K562 (cell line): ENCODE results near the gene LAPTM5. TPM values are rescaled to one million over a fixed set of nuclear protein-coding genes. Genes with fewer than 3 reads are reported as not detected.

ENCODE experiments used
- ATAC-seq: fragments of 200-7000 bp; cut with Tn5 transposase; 3 replicates; pipeline ENCODE4 v1.9.1; 2020; ENCODE audit warnings: moderate library complexity
- BruUV-seq: library from RNA; stranded (reverse); fragments of 400-500 nt; replicated peaks from 2 replicates; lab custom pipeline; 2021; lab: Mats Ljungman, UMichigan
- CTCF ChIA-PET: fragments of 300-600 bp; formaldehyde crosslinking; extraction: SDS; loops from one replicate; lab custom pipeline; 2021; ENCODE audit warnings: low intra/inter-chr PET ratio; lab: Yijun Ruan, JAX
- POLR2A ChIA-PET: fragments of 300-600, 350-650 bp; sonication (Branson Sonifier 250); formaldehyde crosslinking; extraction: SDS; loops from one replicate; lab custom pipeline; 2021; ENCODE audit warnings: antibody characterized with exemption, inconsistent platforms; lab: Yijun Ruan, JAX
- DNase-seq, 4 experiments: peaks; one replicate each; pipeline versions ENCODE4 v3.0.0 to v3.0.0-alpha.2; 2011 to 2018; ENCODE audit warnings: low spot score in 3 of 4, mixed read lengths in 3 of 4; ENCODE audit errors: extremely low read depth in 1 of 4
- FAIRE-seq: peaks from 2 replicates; lab custom pipeline; 2011; peaks lifted over from hg19 to GRCh38; lab: Jason Lieb, UNC
- H2AFZ ChIP-seq: 2 replicates; pipeline ENCODE4 v1.6.0; 2011; ENCODE audit warnings: low read depth, low read length, control low read depth, inconsistent platforms
- H3K27ac ChIP-seq: fragments of 200-600 bp; 3 replicates; pipeline ENCODE4 v1.8.0; 2011; ENCODE audit warnings: low read depth, mild to moderate bottlenecking, control low read depth, inconsistent platforms, low read length, moderate library complexity, mixed read lengths; ENCODE audit errors: extremely low read depth
- H3K27me3 ChIP-seq, 2 experiments: fragments of 300-600 bp in 1 of 2; 2 replicates in 1 of 2; 3 replicates in 1 of 2; pipeline versions ENCODE4 v1.6.0 to v1.8.0; 2011; ENCODE audit warnings: inconsistent platforms in 2 of 2, low read length in 2 of 2, mild to moderate bottlenecking in 1 of 2, mixed read lengths in 1 of 2, moderate library complexity in 1 of 2; ENCODE audit not compliant: control insufficient read depth in 2 of 2, insufficient read depth in 2 of 2
- H3K36me3 ChIP-seq: fragments of 300-600 bp; 3 replicates; pipeline ENCODE4 v1.8.0; 2011; ENCODE audit warnings: mild to moderate bottlenecking, low read length, inconsistent platforms; ENCODE audit not compliant: control insufficient read depth, insufficient read depth
- H3K4me1 ChIP-seq, 2 experiments: fragments of 200-600 bp in 1 of 2; replicated peaks in 1 of 2; 2 replicates in 1 of 2; 3 replicates in 1 of 2; pipeline versions ENCODE4 v1.5.1 to v1.8.0; 2011; ENCODE audit warnings: inconsistent platforms in 2 of 2, low read length in 2 of 2, mild to moderate bottlenecking in 1 of 2, mixed read lengths in 1 of 2, moderate library complexity in 1 of 2; ENCODE audit not compliant: control insufficient read depth in 2 of 2, insufficient read depth in 2 of 2
- H3K4me2 ChIP-seq: 2 replicates; pipeline ENCODE4 v1.6.1; 2011; ENCODE audit warnings: low read length, control low read depth, inconsistent platforms, mixed read lengths; ENCODE audit not compliant: insufficient read depth
- H3K4me3 ChIP-seq: fragments of 200-600 bp; sonication (generic), shearing (Covaris generic); 2 replicates; pipeline ENCODE4 v1.5.1; 2016; ENCODE audit warnings: control low read depth, inconsistent platforms
- H3K79me2 ChIP-seq: fragments of 200-600 bp; 3 replicates; pipeline ENCODE4 v1.8.0; 2011; ENCODE audit warnings: low read length, inconsistent platforms; ENCODE audit not compliant: control insufficient read depth, insufficient read depth
- H3K9ac ChIP-seq, 2 experiments: 2 replicates each; pipeline versions ENCODE4 v1.6.0 to v1.6.1; 2011; ENCODE audit warnings: low read depth in 2 of 2, low read length in 2 of 2, control low read depth in 1 of 2, inconsistent platforms in 1 of 2, mild to moderate bottlenecking in 1 of 2, mixed read lengths in 1 of 2; ENCODE audit not compliant: insufficient read depth in 1 of 2
- H3K9me1 ChIP-seq: one replicate; pipeline ENCODE4 v1.6.0; 2011; ENCODE audit warnings: inconsistent platforms, mild to moderate bottlenecking, low read length, moderate library complexity; ENCODE audit not compliant: control insufficient read depth, insufficient read depth
- H3K9me3 ChIP-seq: replicated peaks from 2 replicates; pipeline ENCODE4 v1.5.1; 2011; ENCODE audit warnings: low read depth, low read length, inconsistent platforms; ENCODE audit not compliant: control insufficient read depth, insufficient read depth
- H4K20me1 ChIP-seq: replicated peaks from 2 replicates; pipeline ENCODE4 v1.6.1; 2011; ENCODE audit warnings: low read length, inconsistent platforms, mixed read lengths; ENCODE audit not compliant: control insufficient read depth, insufficient read depth
- ARHGAP35 ChIP-seq: fragments of 450-650 bp; IDR thresholded peaks from 2 replicates; pipeline ENCODE4 v1.6.1; 2018; ENCODE audit not compliant: partially characterized antibody
- CSDE1 ChIP-seq, 2 experiments: fragments of 450-650 bp; IDR thresholded peaks; 2 replicates each; pipeline ENCODE4 v1.6.1; 2016; ENCODE audit warnings: mild to moderate bottlenecking in 1 of 2
- NCOA6 ChIP-seq: fragments of 450-650 bp; IDR thresholded peaks from 2 replicates; pipeline ENCODE4 v1.6.1; 2017; ENCODE audit warnings: mild to moderate bottlenecking
- POU5F1 ChIP-seq: fragments of 150-350 bp; IDR thresholded peaks from 2 replicates; pipeline ENCODE4 v1.6.1; 2014; ENCODE audit warnings: borderline replicate concordance, low read length, low read depth, mild to moderate bottlenecking; ENCODE audit not compliant: partially characterized antibody
- SAP30 ChIP-seq: fragments of 200-600 bp; sonication (generic); IDR thresholded peaks from 2 replicates; pipeline ENCODE4 v1.6.1; 2012; ENCODE audit warnings: borderline replicate concordance, low read depth, mild to moderate bottlenecking, moderate library complexity, low read length, control low read depth, inconsistent platforms; ENCODE audit not compliant: insufficient read depth, poor library complexity, severe bottlenecking
- SMC3 ChIP-seq: conservative IDR thresholded peaks from 2 replicates; pipeline ENCODE4 v1.6.1; 2011; ENCODE audit warnings: low read depth, low read length, improper control_type of control experiment; ENCODE audit not compliant: insufficient read depth
- SNIP1 ChIP-seq: fragments of 450-650 bp; IDR thresholded peaks from 2 replicates; pipeline ENCODE4 v1.7.1; 2017; ENCODE audit warnings: low read depth, mild to moderate bottlenecking
- STAT5A ChIP-seq: IDR thresholded peaks from 2 replicates; pipeline ENCODE4 v1.6.1; 2012; ENCODE audit warnings: low read length, inconsistent platforms, borderline replicate concordance
- TEAD1 ChIP-seq, 2 experiments: fragments of 450-650 bp in 1 of 2; sonication (generic) in 1 of 2; formaldehyde crosslinking; IDR thresholded peaks; 2 replicates each; pipeline versions ENCODE4 v1.4.0 to v1.8.0; 2020 to 2022; ENCODE audit warnings: mild to moderate bottlenecking in 2 of 2, missing genetic modification reagents in 1 of 2
- ZC3H11A ChIP-seq: IDR thresholded peaks from 2 replicates; pipeline ENCODE4 v1.6.1; 2012; ENCODE audit warnings: low read depth, low read length, improper control_type of control experiment
- ZNF232 ChIP-seq: sonication (generic); formaldehyde crosslinking; IDR thresholded peaks from 2 replicates; pipeline ENCODE4 v1.8.0; 2022; ENCODE audit warnings: mild to moderate bottlenecking, missing genetic modification reagents
- ZNF24 ChIP-seq: fragments of 450-650 bp; IDR thresholded peaks from 2 replicates; pipeline ENCODE4 v1.6.1; 2016
- WGBS: fragments of 100-300 bp; shearing (Covaris generic); methylation state at CpG from one replicate; pipeline ENCODE4 v1.1.6; 2016; ENCODE audit warnings: low coverage, mixed read lengths; ENCODE audit not compliant: insufficient coverage; ENCODE audit errors: missing lambda C conversion rate; 5-methylcytosine and 5-hydroxymethylcytosine counted together
- in situ Hi-C: fragments of 300-500 bp; cut with MboI; formaldehyde crosslinking; loops from 4 replicates; pipeline ENCODE4 v1.15.0; 2018; ENCODE audit warnings: inconsistent platforms, mixed read lengths
- intact Hi-C: fragments of 100-400 bp; cut with micrococcal nuclease; formaldehyde crosslinking; loops from 2 replicates; pipeline ENCODE4 v1.14.2; 2022
- polyA plus RNA-seq, 8 experiments: library from polyadenylated mRNA; depleted of rRNA in 4 of 8; stranded (reverse) in 5 of 8; unstranded in 3 of 8; fragments of >200 nt; fragmentation: Nextera tagmentation in 2 of 8; fragmentation: Illumina TruSeq in 1 of 8; extraction: Ambion mirVana in 2 of 8; extraction: Trizol in 1 of 8; gene quantifications; 2 replicates each; pipeline versions ENCODE4 v1.2.1 to v1.2.3, GENCODE V29; 2011 to 2014; ENCODE audit warnings: inconsistent platforms in 1 of 8, missing spikeins in 1 of 8
- total RNA-seq, 7 experiments: library from RNA; depleted of rRNA in 6 of 7; stranded (reverse); fragments of >200 nt in 6 of 7; fragmentation: Illumina TruSeq in 2 of 7; extraction: Trizol in 2 of 7; gene quantifications; 2 replicates each; pipeline versions ENCODE4 v1.2.1 to v1.2.3, GENCODE V29; 2011 to 2021; ENCODE audit warnings: low replicate concordance in 1 of 7
- TF ChIP-seq, protein P1 (sequence below): fragments of 150-350 bp; IDR thresholded peaks from 2 replicates; pipeline ENCODE4 v1.6.1; 2014; ENCODE audit warnings: low read depth, mild to moderate bottlenecking, low read length, borderline replicate concordance
- TF ChIP-seq, protein P2 (sequence below): sonication (generic); formaldehyde crosslinking; IDR thresholded peaks from 2 replicates; pipeline ENCODE4 v1.8.1; 2023; ENCODE audit warnings: mild to moderate bottlenecking, missing genetic modification reagents

The LAPTM5 gene
- total and polyA plus RNA-seq, 9 of the 15 experiments (the other 6 are each of a cell fraction or from before 2014, with no cell fraction given): 2.4 to 47.3 (median 20.3) TPM

DNA sequence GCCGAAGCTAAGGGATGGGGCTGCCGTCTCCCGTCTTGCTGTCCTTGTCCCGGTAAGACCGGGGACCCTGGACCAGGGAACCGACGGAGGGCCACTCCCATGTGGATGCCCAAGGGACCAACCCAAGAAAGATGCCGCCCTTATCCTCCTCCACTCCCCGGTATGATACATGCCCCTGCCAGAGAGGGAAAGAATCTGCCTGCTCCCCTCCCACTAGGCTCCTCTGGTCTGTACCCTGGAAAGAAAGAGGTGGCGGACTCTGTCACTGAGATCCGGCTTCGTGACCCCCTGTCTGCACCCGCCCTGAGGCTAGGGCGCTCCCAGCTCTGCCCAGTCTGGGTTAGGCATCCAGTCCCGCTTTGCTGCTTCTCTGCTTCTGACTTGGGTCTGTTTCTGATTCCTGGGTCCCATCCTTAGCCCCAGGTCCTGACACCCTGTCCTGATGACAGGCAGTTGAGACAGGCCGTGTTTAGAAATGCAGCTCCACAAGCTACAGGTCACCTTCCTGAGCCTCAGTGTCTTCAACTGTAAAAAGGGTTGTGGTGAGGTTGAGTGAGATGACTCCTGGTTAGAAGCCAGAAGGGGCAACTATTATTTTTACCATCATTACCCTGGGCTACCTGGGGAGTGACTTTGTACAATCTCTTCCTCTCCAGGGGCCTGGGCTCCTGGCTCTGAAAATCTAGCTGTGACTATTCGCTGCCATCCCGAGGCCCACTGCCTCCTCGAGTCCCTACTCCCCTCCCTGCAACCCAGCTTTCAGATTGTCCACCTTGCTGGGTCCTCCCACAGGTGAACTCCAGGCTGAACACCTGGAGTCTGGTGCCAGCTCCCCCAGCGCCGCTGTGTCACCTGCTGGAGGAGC is 37.9 kb downstream of the LAPTM5 start:
- intact Hi-C loops: loop anchor here (1.0 to 2.0 kb wide), 4 partner anchors 43 to 192 kb away; no protein-coding TSS in a partner anchor
- DNase-seq (peak in 3 of 4 experiments; percentile 77 to 92 (median 83)), ATAC-seq (peak; percentile 63), FAIRE-seq (peak; percentile 86)
- ChIA-PET POLR2A (interaction anchor here (0.5 to 5.2 kb wide), 23 partner anchors 8 to 1489 kb away, joined by 3 to 117 read pairs (median 4); no protein-coding TSS in a partner anchor), CTCF (interaction anchor here (0.9 to 9.0 kb wide), 6 partner anchors 56 to 704 kb away, joined by 3 to 187 read pairs (median 12); no protein-coding TSS in a partner anchor)
- H3K9me3 ChIP-seq: peaks cover 9% of the 10 kb centered on the region
- H3K4me2 ChIP-seq: peak overlapping the region; percentile 98
- H3K4me3 ChIP-seq: peak overlapping the region; percentile 61
- H3K27ac ChIP-seq: peak overlapping the region; percentile 95
- H4K20me1 ChIP-seq: no peaks in the 10 kb centered on the region
- H2AFZ ChIP-seq: no peak overlapping the region
- TSS peak; percentile 56 for BruUV-seq
- H3K9me1 ChIP-seq: no peaks in the 10 kb centered on the region
- peak overlapping the region; percentile 95 to 98 for H3K9ac ChIP-seq
- H3K4me1 ChIP-seq: peaks cover 37 to 66% of the 10 kb centered on the region in 2 experiments
- peaks cover 37% of the 10 kb centered on the region for H3K36me3 ChIP-seq
- in situ Hi-C loops: loop anchor here (5.0 kb wide), 2 partner anchors 58 to 193 kb away; no protein-coding TSS in a partner anchor
- WGBS: 19% methylated on average over 20 of the region's 21 CpGs
- H3K79me2 ChIP-seq: peaks cover 47% of the 10 kb centered on the region
- no peaks in the 10 kb centered on the region for H3K27me3 ChIP-seq
- TF ChIP-seq, protein P1, sequence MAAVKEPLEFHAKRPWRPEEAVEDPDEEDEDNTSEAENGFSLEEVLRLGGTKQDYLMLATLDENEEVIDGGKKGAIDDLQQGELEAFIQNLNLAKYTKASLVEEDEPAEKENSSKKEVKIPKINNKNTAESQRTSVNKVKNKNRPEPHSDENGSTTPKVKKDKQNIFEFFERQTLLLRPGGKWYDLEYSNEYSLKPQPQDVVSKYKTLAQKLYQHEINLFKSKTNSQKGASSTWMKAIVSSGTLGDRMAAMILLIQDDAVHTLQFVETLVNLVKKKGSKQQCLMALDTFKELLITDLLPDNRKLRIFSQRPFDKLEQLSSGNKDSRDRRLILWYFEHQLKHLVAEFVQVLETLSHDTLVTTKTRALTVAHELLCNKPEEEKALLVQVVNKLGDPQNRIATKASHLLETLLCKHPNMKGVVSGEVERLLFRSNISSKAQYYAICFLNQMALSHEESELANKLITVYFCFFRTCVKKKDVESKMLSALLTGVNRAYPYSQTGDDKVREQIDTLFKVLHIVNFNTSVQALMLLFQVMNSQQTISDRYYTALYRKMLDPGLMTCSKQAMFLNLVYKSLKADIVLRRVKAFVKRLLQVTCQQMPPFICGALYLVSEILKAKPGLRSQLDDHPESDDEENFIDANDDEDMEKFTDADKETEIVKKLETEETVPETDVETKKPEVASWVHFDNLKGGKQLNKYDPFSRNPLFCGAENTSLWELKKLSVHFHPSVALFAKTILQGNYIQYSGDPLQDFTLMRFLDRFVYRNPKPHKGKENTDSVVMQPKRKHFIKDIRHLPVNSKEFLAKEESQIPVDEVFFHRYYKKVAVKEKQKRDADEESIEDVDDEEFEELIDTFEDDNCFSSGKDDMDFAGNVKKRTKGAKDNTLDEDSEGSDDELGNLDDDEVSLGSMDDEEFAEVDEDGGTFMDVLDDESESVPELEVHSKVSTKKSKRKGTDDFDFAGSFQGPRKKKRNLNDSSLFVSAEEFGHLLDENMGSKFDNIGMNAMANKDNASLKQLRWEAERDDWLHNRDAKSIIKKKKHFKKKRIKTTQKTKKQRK: no peak
- no peak for TF ChIP-seq SAP30
- 0 out of 2 replicates have a peak, but pooled peaks have one; percentile 1 for TF ChIP-seq ZNF232 (CRISPR knock-in tag)
- TF ChIP-seq CSDE1 (IDR thresholded peaks at IDR 0.05): no peak
- TF ChIP-seq ZC3H11A: no peak
- TF ChIP-seq NCOA6: no peak
- TF ChIP-seq SNIP1: no peak
- TF ChIP-seq, protein P2, sequence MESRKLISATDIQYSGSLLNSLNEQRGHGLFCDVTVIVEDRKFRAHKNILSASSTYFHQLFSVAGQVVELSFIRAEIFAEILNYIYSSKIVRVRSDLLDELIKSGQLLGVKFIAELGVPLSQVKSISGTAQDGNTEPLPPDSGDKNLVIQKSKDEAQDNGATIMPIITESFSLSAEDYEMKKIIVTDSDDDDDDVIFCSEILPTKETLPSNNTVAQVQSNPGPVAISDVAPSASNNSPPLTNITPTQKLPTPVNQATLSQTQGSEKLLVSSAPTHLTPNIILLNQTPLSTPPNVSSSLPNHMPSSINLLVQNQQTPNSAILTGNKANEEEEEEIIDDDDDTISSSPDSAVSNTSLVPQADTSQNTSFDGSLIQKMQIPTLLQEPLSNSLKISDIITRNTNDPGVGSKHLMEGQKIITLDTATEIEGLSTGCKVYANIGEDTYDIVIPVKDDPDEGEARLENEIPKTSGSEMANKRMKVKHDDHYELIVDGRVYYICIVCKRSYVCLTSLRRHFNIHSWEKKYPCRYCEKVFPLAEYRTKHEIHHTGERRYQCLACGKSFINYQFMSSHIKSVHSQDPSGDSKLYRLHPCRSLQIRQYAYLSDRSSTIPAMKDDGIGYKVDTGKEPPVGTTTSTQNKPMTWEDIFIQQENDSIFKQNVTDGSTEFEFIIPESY (CRISPR knock-in tag): 0 out of 2 replicates have a peak, but pooled peaks have one; percentile 32
- TF ChIP-seq SMC3: peak; percentile 99
- TF ChIP-seq POU5F1: peak; percentile 11
- TF ChIP-seq ZNF24: 0 out of 2 replicates have a peak, but pooled peaks have one; percentile 15
- no peak for TF ChIP-seq STAT5A
- peak in 1 of 2 experiments; percentile 60; a peak in 1 of 4 replicates for TF ChIP-seq TEAD1 (CRISPR knock-in tag; IDR thresholded peaks at IDR 0.05)
- TF ChIP-seq ARHGAP35: no peak
